ENCODE data around the gene IL33. TPM values are rescaled to one million over a fixed set of nuclear protein-coding genes. Genes with fewer than 3 reads are reported as not detected.
A peak's percentile ranks its signal among the peaks of the same experiment; 100 is the strongest.

The IL33 gene
- polyA plus RNA-seq, 1 donor (not counting 4 experiments of a cell fraction or from before 2014, with no cell fraction given) = 7.8 TPM

DNA sequence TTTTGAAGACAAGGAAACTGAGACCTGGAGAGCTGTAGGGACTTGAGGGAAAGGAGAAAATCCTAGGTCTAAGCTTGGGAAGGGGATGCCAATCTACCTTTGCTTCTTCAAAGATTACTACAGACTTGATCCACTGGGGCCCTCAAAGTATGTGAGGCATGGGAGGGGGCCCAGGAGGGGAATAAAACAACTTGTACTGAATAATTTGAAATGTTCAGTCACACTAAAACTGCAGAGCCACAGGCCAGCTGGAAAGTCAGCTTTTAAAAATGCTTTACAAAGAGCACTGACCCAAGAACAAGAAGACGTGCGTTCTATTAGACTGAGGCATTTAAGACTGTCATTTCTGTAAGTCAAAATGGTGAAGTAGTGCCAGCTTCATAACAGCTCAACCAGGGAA lies 13.6 kb downstream of the IL33 start:
- H2AFZ ChIP-seq (ENCODE audit: control insufficient read depth, low read length) = no peak overlapping the region

DNA sequence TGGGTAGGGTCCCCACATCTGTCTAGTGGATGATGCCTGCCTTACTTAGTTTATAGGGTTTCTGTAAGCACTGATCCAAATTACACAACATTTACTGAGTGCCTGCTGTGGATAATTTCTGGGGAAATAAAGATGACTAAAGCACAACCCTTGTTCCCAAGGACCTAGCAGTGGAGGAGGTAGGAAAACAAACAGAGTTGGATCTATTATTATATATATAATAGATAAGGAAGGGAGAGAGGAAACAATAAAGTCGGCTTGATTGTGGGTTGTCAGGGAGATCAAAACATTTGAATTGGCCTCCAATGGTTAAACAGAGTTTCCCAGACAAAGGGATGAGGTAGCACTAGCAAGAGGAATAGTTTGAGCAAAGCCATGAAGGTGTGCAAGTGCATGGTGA lies 14.0 kb downstream of the IL33 start:
- Histone ChIP-seq H3K4me1 (ENCODE audit: control insufficient read depth, extremely low read depth, insufficient read depth, low read length) (peaks cover 34% of the 10 kb centered on the region), H3K36me3 (ENCODE audit: control insufficient read depth in 2 of 2, extremely low read depth in 1 of 2, insufficient read depth in 2 of 2, low read length in 2 of 2) (no peaks in the 10 kb centered on the region), H3K27ac (ENCODE audit: control insufficient read depth, insufficient read depth, low read length) (peak overlapping the region; percentile 73), H3K9me1 (ENCODE audit: control insufficient read depth, extremely low read depth, insufficient read depth, low read length) (no peaks in the 10 kb centered on the region), H3K27me3 (ENCODE audit: control insufficient read depth, extremely low read depth, insufficient read depth, low read length) (no peaks in the 10 kb centered on the region), H3K9me3 (ENCODE audit: control insufficient read depth, low read depth, low read length) (no peaks in the 10 kb centered on the region), H2AFZ (ENCODE audit: control insufficient read depth, low read length) (no peak overlapping the region), H3K4me2 (ENCODE audit: control insufficient read depth, extremely low read depth, insufficient read depth, low read depth, low read length) (peak overlapping the region; percentile 73), H3K4me3 (ENCODE audit: control insufficient read depth in 2 of 3, extremely low read depth in 1 of 3, insufficient read depth in 2 of 3, low read depth in 1 of 3, low read length in 3 of 3) (no peak overlapping the region), H3K79me2 (ENCODE audit: control insufficient read depth, insufficient read depth, low read length) (no peaks in the 10 kb centered on the region), H3K9ac (ENCODE audit: control insufficient read depth, extremely low read depth, insufficient read depth, low read length) (no peak overlapping the region), H4K20me1 (ENCODE audit: control insufficient read depth, extremely low read depth, insufficient read depth, low read length) (no peaks in the 10 kb centered on the region)
- no peak for TF ChIP-seq CTCF (optimal IDR thresholded peaks at IDR 0.05 in 1 of 3, IDR thresholded peaks at IDR 0.05 in 1 of 3, conservative IDR thresholded peaks at IDR 0.05 in 1 of 3; ENCODE audit: extremely low read depth in 1 of 3, insufficient read depth in 2 of 3, low read length in 3 of 3)
- TF ChIP-seq EZH2 (IDR thresholded peaks at IDR 0.05; ENCODE audit: low read length) = no peak
- dilution Hi-C loops (cut with MboI; ENCODE audit: extremely low pct_ligation_motif_present, low sequenced_read_pairs) = no loop called here
- DNase-seq (ENCODE audit: low read depth, low spot score) (no peak), FAIRE-seq (no peak)

More for the DNA sequence above, 13.6 kb downstream of the IL33 start:
- no peak overlapping the region for H3K4me3 ChIP-seq (ENCODE audit: control insufficient read depth in 2 of 3, extremely low read depth in 1 of 3, insufficient read depth in 2 of 3, low read depth in 1 of 3, low read length in 3 of 3)
- no peak overlapping the region for H3K9ac ChIP-seq (ENCODE audit: control insufficient read depth, extremely low read depth, insufficient read depth, low read length)
- TF ChIP-seq EZH2 (IDR thresholded peaks at IDR 0.05; ENCODE audit: low read length) = no peak
- no peak for TF ChIP-seq CTCF (optimal IDR thresholded peaks at IDR 0.05 in 1 of 3, IDR thresholded peaks at IDR 0.05 in 1 of 3, conservative IDR thresholded peaks at IDR 0.05 in 1 of 3; ENCODE audit: extremely low read depth in 1 of 3, insufficient read depth in 2 of 3, low read length in 3 of 3)
- H3K4me1 ChIP-seq (ENCODE audit: control insufficient read depth, extremely low read depth, insufficient read depth, low read length) = peaks cover 34% of the 10 kb centered on the region
- dilution Hi-C loops (cut with MboI; ENCODE audit: extremely low pct_ligation_motif_present, low sequenced_read_pairs) = no loop called here
- H3K9me1 ChIP-seq (ENCODE audit: control insufficient read depth, extremely low read depth, insufficient read depth, low read length) = no peaks in the 10 kb centered on the region
- H3K79me2 ChIP-seq (ENCODE audit: control insufficient read depth, insufficient read depth, low read length) = no peaks in the 10 kb centered on the region
- H3K27me3 ChIP-seq (ENCODE audit: control insufficient read depth, extremely low read depth, insufficient read depth, low read length) = no peaks in the 10 kb centered on the region
- no peaks in the 10 kb centered on the region for H3K36me3 ChIP-seq (ENCODE audit: control insufficient read depth in 2 of 2, extremely low read depth in 1 of 2, insufficient read depth in 2 of 2, low read length in 2 of 2)
- no peak overlapping the region for H3K27ac ChIP-seq (ENCODE audit: control insufficient read depth, insufficient read depth, low read length)
- peak; percentile 29 for FAIRE-seq
- H3K4me2 ChIP-seq (ENCODE audit: control insufficient read depth, extremely low read depth, insufficient read depth, low read depth, low read length) = no peak overlapping the region
- no peaks in the 10 kb centered on the region for H3K9me3 ChIP-seq (ENCODE audit: control insufficient read depth, low read depth, low read length)
- no peaks in the 10 kb centered on the region for H4K20me1 ChIP-seq (ENCODE audit: control insufficient read depth, extremely low read depth, insufficient read depth, low read length)
- no peak for DNase-seq (ENCODE audit: low read depth, low spot score)

All from keratinocyte (primary cell).